Activated naive CD8-positive, alpha-beta T cell treated with anti-CD3 and anti-CD28 coated beads, Interleukin-2, amount 50 U/mL, for 16 hours (primary cell): ENCODE measurements around the gene NOS1AP.
"Not testable (repeated sequence)": the region's sequence is repeated elsewhere in the genome, so short reads cannot be mapped to it uniquely, and the experiment has no call there.

Experiments
- DNase-seq: peaks from one replicate; pipeline ENCODE4 v3.0.0-alpha.2; 2020; ENCODE audit warnings: low read depth, low spot score

NOS1AP gene

DNA sequence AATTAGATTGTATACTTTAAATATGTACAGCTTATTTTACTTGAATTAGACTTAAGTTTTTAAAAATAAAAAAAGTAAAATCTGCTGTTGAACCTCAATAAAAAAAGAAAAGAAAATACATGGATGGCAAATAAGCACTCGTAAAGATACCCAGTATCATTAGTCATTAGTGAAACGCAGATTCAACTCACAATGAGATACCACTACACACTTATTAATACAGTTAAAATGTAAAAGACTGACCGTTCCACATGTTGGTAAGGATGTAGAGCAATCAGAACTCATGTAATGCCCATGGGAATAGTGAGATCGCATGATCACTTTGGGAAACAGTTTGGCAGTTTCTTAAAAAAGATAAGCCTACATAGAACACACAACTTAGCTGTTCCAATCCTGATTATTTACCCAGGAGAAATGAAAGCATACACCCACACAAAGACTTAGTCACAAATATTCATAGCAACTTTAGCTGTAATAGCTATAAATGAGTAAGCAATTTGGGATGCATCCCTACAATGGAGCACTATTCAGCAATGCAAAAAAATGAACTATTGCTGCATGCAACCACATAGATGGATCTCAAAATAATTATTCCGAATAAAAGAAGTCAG is 335.2 kb downstream of the NOS1AP start:
- no peak for DNase-seq

DNA sequence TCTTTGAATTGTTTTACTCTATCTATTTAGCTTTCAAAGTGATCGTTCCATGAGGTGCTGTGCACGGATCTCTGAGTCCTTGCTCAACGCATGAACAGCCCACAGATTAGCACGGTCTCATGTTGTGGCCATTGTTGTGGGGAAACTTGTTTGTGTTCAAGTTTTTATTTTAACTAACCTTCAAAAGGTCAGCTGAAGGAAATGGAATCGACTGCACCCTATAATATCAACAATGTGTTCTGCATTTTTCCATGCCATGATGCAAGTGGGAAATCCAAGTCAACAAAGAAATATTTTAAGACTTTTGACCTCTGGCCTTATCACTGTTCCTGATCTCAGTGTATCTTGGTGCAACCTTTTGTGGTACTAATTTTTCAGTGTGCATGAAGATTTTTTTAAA is 336.3 kb downstream of the NOS1AP start:
- no peak for DNase-seq

DNA sequence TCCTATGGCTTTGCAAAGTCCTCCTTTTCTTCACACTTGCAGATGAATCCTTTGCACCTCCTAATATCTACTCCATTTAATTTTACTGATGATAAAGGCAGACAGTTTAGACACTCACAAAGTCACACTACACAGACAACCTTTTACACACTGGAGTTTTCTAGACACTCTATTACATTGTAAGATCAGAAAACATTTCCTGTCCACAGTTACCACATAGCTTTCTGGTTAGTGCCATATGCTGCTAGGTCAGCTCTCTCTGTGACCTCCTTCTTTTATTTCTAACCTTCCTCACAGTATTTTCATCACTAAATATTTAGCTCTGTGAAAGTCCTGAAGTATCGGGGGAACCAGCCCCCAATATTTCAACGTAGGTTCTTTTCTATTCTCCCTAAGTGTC is 337.3 kb downstream of the NOS1AP start:
- DNase-seq: no peak

DNA sequence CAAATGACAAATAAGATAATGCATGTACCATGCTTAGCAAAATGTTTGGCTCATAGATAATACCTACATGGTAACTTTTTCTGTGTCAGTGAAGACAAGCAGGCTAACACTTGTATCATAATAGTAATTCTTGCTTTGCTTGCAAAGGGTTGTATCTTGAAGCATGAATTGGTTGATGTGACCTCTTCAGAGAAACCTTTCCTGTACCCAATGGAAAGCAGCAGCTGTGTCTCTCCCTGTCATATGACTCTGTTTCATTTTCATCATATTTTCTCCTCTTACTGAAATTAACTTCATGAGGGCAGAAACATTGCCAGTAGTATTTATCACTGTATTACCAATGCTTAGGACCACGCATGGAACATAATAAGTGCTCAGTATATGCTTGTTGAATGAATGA is 338.0 kb downstream of the NOS1AP start:
- DNase-seq: no peak

DNA sequence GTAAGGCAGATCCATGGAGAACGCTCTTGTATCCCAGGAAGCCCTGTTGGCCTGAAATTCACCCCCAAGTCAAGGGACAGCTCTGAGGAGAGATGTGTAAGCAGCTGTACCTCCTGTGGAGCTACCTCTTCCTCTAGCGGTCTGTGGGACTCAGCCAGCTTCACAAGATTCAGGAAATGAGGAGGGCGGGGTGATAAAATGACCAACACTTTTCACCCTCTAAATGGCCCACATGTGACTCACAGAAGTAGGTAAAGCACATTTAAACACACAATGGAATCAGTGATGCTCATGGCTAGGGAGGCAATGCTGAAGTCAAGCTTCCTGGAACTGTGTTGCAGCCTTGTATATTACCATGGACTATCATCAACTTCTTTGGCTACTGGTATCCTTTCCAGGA is 342.5 kb downstream of the NOS1AP start, which contains the start of gene SH2D1B:
Gene SH2D1B, minus strand, starts transcription at position 135 of the 400 bp plus-strand sequence. Its CDS starts 120 bp downstream, at position 15.
- DNase-seq: no peak

DNA sequence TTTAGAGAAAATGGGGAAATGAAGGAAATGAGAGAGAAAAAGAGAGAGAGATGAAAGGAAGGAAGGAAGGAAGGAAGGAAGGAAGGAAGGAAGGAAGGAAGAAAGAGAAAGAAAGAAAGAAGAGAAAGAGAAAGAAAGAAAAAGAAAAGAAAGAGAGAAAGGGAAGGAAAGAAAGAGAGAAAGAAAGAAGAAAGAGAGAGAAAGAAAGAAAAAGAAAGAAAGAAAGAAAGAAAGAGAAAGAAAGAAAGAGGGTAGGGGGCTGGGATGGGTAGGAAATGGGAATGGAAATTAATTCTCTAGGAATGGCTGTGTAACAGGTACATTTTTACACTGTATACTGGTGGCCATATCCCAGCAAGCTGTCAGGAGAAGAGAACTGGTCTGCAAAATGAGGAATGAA is 346.7 kb downstream of the NOS1AP start:
- no peak for DNase-seq

DNA sequence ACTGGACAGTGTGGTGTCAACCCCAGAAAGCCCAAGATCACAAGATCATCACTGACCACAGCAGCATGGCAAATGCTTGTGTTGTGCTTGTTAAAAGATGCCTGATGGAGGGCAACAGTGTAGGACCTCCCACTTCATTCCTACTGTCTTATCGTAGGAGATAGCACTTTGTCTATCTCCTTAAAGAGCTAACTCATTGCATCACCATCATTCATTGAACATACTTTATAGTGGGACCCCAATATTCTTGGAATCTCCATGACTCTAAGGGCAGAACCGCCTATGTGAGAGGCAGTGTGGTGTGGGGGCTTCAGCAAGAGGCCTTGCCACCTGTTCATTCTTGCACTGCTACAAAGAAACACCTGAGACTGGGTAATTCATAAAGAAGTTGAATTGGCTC is 347.4 kb downstream of the NOS1AP start:
- no peak for DNase-seq

DNA sequence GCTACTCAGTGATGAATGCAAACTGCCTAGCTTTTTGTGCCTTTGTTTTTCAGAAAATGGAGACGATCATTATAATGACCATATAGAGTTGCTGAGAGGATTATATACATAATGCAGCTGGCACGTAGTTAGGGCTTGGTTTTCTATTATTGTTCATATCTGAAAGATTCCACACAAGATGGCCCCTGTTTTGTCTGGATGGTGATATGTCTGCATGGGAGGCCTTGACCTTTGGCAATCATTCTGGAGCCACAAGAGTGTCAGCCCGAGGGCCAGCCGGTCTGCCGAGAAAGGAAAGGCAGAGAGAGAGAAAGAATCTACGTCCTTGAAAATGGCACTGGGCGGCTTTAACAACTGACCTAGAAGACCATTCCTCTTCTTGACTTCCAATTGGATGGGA is 348.2 kb downstream of the NOS1AP start:
- DNase-seq: no peak

DNA sequence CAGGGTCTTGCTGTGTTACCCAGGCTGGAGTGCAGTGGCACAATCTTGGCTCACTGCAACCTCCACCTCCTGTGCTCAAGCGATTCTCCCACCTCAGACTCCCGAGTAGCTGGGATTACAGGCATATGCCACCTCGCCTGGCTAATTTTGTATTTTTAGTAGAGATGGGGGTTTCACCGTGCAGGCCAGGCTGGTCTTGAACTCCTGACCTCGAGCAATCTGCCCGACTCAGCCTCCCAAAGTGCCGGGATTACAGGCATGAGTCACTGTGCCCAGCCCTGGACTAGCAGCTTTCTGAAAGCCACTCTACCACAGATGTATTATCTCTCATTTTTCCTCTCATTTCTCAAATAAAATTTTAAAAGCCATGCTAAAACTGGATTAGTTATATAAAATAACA is 349.1 kb downstream of the NOS1AP start:
- not testable (repeated sequence) for DNase-seq

DNA sequence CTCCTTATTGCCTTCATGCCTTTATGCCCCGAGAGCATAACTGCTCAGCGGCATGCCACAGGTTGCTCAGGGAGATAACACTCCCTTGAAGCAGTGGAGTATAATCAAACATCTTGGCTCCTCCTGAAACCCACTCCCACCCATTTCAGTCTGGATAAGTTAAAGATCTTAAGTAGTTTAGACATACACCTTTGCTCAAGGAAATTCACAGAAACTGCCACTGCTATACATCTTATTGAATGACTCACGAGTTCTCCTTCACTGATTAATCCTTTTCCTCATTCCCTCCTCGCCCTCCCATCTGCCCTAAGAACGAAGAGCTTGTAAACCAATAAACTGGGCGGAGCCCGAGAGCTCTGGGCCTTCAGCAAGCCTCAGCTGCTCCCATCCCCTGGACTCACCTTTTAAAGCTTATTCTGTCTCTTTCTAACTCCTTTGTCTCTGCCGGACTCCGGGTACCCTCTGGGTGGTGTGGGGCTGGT is 350.0 kb downstream of the NOS1AP start:
- not testable (repeated sequence) for DNase-seq
